Medulla oblongata (tissue), 1 donor: Measurements from ENCODE around the gene RAD51AP1.

ENCODE experiments used
- DNase-seq: peaks from one replicate; pipeline ENCODE4 v3.0.0-alpha.2; 2015; ENCODE audit errors: extremely low spot score

RAD51AP1 gene

DNA sequence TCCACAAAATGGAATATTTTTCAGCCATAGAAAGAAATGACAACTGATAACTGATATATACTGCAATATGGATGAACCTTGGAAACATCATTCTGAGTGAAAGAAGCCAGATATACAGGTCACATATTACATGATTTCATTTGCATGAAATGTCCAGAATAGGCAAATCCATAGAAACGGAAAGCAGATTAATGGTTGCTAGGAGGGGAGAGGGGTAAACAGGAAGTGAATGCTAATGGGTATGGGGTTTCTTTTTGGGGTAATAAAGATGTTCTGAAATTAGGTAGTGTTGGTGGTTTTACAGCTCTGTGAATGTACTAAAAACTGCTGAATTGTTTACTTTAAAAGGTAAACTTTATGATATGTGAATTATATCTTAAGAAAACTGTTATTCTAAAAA is 6.5 kb downstream of the RAD51AP1 start:
- no peak for DNase-seq

DNA sequence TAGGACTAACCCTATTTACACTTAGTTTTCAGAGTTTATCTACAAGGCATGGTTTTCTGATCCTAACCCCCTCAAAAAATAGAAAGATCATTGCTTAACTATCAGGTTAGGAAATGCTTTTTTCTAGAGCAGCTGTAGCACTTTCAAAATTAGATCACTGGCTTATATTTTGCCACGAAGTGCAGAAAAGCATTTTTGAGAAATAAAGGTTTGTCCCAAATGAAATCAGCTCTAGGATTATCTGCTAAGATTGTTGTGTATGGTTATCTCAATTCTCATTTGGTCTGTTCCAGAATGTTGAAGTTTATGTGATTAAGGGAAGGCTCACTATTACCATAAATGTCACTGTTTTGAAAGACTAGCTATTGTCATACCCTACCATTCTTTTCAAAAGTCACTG is 13.5 kb downstream of the RAD51AP1 start:
- no peak for DNase-seq

DNA sequence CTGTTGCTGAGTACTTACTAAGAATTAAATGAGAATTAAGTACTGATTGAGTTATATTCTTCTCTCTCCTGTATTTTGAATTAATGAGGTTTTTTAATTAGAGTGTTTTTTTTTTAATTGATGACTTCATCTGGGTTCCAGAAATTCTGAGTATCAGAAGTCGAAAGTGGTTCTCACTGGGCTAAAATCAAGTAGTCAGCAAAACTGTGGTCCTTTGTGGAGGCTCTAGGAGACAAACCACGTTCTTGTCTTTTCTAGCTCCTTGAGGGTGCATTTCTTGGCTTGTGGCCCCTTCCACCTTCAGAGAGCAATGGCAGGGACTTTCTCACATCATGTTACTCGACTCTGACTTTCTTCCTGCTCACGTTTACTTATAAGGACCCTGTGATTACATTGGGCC is 15.3 kb downstream of the RAD51AP1 start:
- DNase-seq = no peak

DNA sequence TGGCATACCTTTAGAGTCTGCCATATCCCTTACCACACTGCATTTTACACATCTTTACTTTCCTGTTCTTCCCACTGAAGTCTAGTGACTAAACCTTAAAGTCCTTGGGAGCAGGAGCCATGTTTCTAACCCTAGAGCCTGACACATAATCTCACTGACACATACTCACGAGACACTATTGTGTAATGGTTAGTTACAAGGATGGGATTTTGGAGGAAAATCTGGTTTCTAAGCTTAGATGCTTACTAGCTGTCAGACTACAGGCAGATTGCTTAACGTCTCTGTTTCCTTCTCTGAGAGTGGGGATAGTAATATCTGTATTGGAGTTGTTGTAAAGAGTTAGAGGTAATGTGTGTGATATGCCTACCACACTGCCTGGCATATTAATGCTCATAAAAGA is 17.1 kb downstream of the RAD51AP1 start:
- DNase-seq = no peak

DNA sequence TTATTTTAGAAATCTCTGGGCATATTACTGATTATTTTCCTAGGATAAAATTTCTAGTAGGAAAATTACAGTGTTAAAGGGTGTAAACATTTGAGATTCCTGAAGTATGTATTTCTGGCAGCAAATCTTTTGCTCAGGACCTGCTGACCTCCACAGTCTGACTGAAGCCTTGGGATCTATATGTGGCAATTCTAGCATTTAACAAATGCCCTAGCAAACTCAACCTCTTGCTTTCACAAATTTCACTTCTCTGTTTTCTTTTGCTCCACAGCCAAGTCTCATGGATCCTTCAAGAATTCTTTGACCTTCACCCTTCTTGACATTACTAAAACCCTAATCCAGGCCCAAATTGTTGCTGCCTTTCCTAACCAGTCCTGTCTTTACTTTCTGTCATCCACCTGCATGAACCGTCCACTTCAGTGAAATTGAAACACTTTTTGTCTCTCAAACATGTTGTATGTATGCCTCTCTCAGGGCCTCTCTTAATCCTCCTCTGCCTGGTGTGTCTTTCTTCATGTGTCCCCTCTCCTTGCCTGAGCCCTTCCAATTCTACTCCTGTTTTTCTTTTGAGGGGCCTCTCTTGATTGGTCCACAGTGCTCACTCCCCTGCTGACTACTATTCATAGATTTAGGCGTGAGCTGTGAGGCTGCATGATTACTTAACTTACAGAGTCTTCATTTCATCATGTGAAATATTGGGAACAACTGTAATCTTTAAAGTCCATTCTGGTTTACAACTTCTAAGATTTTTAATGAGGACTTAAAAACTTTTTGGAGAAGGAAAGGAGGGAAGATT is 18.2 kb downstream of the RAD51AP1 start:
- DNase-seq = peak; percentile 38

DNA sequence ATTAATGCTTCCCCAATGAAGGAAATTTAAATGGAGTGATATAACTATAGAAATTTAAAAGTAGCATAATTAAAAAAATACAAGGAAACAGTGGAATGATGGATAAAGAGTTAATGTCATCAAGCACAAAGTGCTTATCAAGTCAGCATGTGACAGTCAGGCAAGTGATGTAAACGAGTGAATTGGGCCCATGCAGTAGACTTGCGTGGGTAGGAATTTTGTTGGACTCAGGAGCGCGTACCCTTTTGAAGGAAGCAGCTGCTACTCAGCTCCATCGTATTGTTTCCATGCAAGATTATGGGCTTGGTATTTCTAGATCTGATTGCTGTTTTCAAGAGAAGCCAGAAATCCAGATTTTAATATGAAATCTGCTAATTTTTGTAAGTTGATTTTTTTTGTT is 18.9 kb downstream of the RAD51AP1 start:
- DNase-seq = no peak

DNA sequence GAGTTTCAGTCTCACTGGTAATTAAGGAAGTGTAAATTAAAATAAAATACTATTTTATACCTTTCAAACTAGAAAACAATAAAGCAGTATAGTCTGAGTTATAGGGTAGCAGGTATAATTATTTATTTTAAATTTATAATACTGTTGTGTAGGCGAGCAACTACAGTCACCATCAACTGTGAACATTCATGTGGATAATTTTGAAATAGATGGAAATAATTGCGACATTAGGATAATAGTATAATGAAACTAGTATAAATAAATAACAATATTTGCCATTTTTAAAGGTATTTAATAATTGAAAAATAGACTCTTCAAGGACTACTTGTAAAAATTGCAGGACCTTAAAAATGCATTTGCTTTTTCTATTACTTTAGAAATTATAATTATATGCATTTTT is 19.5 kb downstream of the RAD51AP1 start:
- no peak for DNase-seq

- DNase-seq = peak; percentile 88
These were observed 23.5 kb downstream of the RAD51AP1 start, which contains the start of gene DYRK4 for GRCh38 chr12:4562034-4562657. Gene DYRK4 (plus strand): TSS chr12:4562208. CDS start chr12:4562246, 38 bp downstream.

GRCh38 chr12:4563336-4563735 is 24.6 kb downstream of the RAD51AP1 start:
- no peak for DNase-seq

GRCh38 chr12:4564818-4565217 is 26.1 kb downstream of the RAD51AP1 start:
- peak; percentile 66 for DNase-seq

- DNase-seq = no peak
These were observed 27.8 kb downstream of the RAD51AP1 start for GRCh38 chr12:4566474-4566873.

DNA sequence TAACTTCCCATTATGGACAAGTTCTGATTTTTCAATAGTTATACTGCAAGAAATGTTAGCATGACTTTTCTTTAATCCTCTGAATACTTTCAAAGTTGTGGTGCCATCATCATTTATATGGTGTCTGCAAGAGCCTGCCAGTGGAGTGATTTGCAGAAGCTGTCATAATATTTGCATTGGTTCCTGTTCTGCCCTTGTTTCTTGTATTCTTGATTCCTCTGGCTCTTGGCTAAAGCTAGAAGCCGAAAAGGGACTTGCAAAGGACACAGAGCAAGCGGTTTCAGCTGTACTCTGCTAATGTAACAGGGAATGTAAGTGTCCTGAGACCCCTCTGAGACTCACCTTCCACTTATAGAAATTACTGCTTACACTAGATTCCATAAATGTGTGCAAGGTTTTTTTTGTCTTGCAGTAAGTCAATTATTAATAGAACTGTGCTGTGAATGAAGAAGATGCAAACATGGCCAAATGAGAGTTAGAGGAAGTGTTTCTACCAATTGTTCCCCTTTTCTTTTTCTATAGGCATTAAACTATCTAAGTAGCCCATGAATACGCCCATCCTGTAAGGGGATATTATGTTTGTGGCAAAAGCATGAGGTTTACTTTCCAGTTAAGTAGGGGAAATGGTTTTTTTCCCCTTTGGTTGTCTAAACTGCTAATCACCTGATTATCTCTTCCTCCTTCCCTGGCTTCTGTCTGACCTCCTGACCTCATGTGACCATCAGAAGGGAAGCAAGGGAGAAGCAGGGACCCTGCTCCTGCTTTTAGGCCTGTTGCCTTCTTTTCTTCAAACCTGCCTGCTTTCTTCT is 28.6 kb downstream of the RAD51AP1 start:
- peak; percentile 79 for DNase-seq

GRCh38 chr12:4569261-4569660 is 30.6 kb downstream of the RAD51AP1 start:
- no peak for DNase-seq

- no peak for DNase-seq
These were observed 34.0 kb downstream of the RAD51AP1 start for GRCh38 chr12:4572680-4573079.

DNA sequence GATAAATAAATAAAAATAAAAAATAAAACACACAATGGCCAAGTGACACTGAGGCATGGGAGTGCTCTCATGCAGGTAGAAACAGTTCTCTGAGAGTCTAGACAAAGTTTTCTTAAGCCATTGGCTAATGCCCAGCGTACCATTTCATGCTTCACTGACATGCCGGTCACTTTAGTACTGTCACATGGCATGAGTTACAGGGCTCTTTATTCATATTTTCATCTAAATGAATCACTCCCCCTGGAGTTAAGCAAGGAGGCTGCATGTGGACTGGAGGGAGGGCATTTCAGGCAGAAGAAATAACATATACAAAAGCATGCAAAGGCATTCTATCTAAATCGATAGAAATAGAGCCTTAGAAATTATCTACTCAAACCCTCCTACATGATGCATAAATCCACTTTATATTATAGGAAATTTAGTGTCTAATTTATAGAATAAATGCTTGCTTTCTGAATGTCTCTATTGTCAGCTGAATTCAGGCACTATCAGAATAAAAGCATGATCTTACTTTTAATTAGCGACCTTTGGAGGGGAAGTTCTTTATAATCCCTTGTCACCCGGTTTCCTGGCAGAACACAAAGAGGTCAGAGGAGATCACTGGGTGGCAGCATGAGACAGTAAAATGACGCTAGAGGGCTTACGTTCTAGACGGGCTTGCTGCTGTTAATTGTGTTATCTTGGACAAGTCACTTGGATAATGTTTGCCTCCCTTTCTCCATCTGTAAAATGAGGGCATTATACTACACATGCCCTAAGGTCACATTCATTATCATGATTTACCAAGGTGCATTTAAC is 40.8 kb downstream of the RAD51AP1 start:
- peak; percentile 63 for DNase-seq

DNA sequence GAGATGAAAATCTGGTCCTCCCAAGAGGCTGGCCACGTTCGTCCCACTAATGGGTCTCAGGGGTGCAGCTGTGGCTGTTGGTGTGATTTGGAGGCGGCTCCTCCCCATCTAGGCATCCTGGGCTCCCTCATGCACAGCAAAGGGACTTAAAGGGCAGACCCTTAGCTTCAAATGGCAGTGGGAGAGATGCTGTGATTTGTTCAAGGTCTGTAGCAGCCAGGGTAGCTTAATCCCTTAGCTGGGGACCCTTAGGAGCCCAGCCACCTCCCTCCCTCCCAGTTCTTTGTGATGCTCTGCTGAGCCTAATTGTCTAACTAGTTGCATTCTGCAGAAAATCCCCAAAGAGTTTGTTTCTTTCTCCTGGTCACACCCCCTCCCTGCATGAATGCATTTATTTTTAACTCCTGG is 41.6 kb downstream of the RAD51AP1 start:
- no peak for DNase-seq

GRCh38 chr12:4584281-4584680 is 45.6 kb downstream of the RAD51AP1 start:
- no peak for DNase-seq

DNA sequence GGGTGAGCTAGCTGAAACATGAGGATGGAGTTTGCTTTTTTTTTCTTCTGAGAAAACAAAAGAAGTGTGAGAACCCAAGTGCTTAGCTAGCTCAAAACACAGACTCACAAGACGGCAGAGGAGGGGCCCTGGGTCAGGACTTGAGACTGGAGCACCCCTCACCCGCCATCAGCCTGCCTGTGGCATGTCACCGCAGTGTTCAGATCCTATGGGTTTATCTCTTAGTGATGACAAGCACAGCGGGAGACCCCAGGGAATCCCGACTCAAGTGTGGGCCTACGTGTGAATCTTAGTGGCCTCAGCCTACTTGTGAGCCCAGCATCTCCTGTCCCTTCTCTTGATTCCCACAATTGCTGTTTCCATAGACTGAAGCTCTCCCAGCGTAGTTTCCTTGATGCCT is 46.2 kb downstream of the RAD51AP1 start:
- DNase-seq = no peak

DNA sequence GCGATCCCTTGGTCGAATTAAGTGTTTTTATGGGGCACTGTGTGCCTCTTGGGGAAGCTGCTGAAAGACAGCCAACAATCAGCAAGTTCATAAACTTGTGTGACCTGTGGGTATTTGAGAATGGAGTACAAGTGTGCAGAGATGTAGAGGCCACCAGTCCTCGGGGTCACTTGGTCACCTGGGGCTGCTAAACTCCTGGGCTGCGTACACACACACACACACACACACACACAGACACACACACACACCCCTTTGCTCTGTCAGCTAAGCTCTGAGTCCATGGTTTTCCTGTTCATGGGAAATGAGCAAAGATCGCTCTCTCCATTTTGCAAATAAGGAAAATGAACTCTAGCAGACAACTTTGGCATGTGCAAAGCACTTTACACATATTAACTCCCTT is 47.8 kb downstream of the RAD51AP1 start:
- no peak for DNase-seq

- no peak for DNase-seq
These were observed 48.4 kb downstream of the RAD51AP1 start for GRCh38 chr12:4587108-4587507.

DNA sequence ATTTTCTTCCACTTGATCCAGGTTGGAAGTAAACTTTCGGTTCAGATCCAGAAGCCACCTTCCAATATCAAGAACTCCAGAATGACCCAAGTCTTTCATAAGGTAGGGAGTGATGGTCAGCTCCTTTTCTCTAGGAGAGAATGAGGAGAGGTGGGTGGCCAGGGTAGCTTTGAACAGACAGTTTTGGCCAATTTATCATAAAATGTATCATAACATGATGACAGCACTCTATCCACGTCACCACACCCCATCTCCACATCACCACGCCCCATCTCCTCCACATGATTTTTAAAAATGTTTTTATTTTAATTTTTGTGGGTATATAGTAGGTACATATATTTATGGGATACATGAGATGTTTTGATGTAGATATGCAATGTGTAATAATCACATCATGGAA is 50.2 kb downstream of the RAD51AP1 start:
- DNase-seq = no peak

DNA sequence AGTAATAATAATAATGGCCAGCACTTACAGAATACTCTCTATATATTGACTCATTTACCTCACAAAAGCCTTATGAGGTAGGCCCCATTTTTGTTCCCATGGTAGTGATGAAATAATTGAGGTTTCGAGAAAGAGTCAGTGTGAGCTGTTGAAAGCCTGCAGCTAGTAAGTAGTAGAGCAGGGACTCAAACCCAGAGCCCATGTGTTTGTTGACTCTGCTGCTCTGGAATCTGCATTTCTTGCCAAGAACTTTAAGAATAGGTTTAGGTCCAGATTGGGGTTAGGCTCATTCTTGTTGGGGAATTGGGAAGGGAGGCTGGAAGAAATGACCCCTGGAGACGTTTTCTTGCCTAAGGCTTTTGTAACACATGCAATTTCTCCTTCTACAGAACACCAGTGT is 51.3 kb downstream of the RAD51AP1 start:
- no peak for DNase-seq
